H1 (cell line): ENCODE measurements around the gene BTNL8.

Source experiments
- EZH2 ChIP-seq: fragments of 200-600 bp; sonication (generic); IDR thresholded peaks from 2 replicates; pipeline ENCODE4 v1.7.1; 2012; ENCODE audit warnings: low read depth, mild to moderate bottlenecking, moderate library complexity, low read length, inconsistent platforms; ENCODE audit not compliant: severe bottlenecking
- POLR2AphosphoS5 ChIP-seq: IDR thresholded peaks from 2 replicates; pipeline ENCODE4 v1.6.1; 2011; ENCODE audit warnings: low read depth, low read length
- RFX5 ChIP-seq: IDR thresholded peaks from 2 replicates; pipeline ENCODE4 v1.6.1; 2011; ENCODE audit warnings: low read depth, low read length, improper control_type of control experiment, borderline replicate concordance

- no peak for TF ChIP-seq RFX5
- TF ChIP-seq EZH2: no peak
- TF ChIP-seq POLR2AphosphoS5: no peak
These were observed 83.2 kb downstream of the BTNL8 start for GRCh38 chr5:180982008-180982741.
